ENCODE measurements around the gene GPR152.

GPR152 gene

GRCh38 chr11:67423466-67423865 is 29.1 kb downstream of the GPR152 start:
- no peak for DNase-seq

GRCh38 chr11:67422891-67423290 is 29.6 kb downstream of the GPR152 start:
- DNase-seq: no peak

- no peak for DNase-seq
Measured at GRCh38 chr11:67421430-67422031, 31.0 kb downstream of the GPR152 start.

- peak; percentile 98 for DNase-seq
Measured at GRCh38 chr11:67420646-67421429, 31.7 kb downstream of the GPR152 start.

- DNase-seq: no peak
Measured at GRCh38 chr11:67420147-67420645, 32.3 kb downstream of the GPR152 start.

- DNase-seq: no peak
Measured at GRCh38 chr11:67419325-67420049, 33.0 kb downstream of the GPR152 start.

GRCh38 chr11:67418476-67419281 is 33.9 kb downstream of the GPR152 start:
- DNase-seq: no peak

- DNase-seq: no peak
Measured at GRCh38 chr11:67417425-67417824, 35.1 kb downstream of the GPR152 start.

GRCh38 chr11:67416416-67417335 is 35.9 kb downstream of the GPR152 start:
- DNase-seq: peak; percentile 88

GRCh38 chr11:67415501-67416304 is 36.8 kb downstream of the GPR152 start, which contains the start of gene CARNS1:
TSS of gene CARNS1 (plus strand) at chr11:67415678. CDS start at chr11:67416200, 522 bp downstream.
- DNase-seq: no peak

GRCh38 chr11:67413266-67413849 is 39.2 kb downstream of the GPR152 start:
- no peak for DNase-seq

- DNase-seq: no peak
Measured at GRCh38 chr11:67412495-67413179, 39.9 kb downstream of the GPR152 start.

- no peak for DNase-seq
Measured at GRCh38 chr11:67411785-67412152, 40.8 kb downstream of the GPR152 start.

- no peak for DNase-seq
Measured at GRCh38 chr11:67410984-67411784, 41.3 kb downstream of the GPR152 start.

GRCh38 chr11:67410369-67410831 is 42.1 kb downstream of the GPR152 start:
- no peak for DNase-seq

- DNase-seq: no peak
Measured at GRCh38 chr11:67409781-67410368, 42.7 kb downstream of the GPR152 start.

- DNase-seq: peak; percentile 82
Measured at GRCh38 chr11:67409261-67409666, 43.3 kb downstream of the GPR152 start.

All from CD4-positive, alpha-beta T cell treated with Interleukin-10 for 1 hour (primary cell).